IPS DF 4.7 (cell line): ENCODE measurements around the gene MUS81.
"Not testable (repeated sequence)": the region's sequence is repeated elsewhere in the genome, so short reads cannot be mapped to it uniquely, and the experiment has no call there.

ENCODE experiments used
- DNase-seq: peaks from one replicate; pipeline ENCODE4 v3.0.0-alpha.2; 2013; ENCODE audit warnings: low spot score; ENCODE audit errors: extremely low read depth

The MUS81 gene

GRCh38 chr11:65890324-65891218 lies 30.3 kb downstream of the MUS81 start, which contains the start of gene CCDC85B:
Gene CCDC85B (plus strand): TSS chr11:65890673. CDS start chr11:65890784, 111 bp downstream.
- DNase-seq: no peak

- DNase-seq: no peak
Observed at GRCh38 chr11:65891219-65892136, 31.2 kb downstream of the MUS81 start.

DNA sequence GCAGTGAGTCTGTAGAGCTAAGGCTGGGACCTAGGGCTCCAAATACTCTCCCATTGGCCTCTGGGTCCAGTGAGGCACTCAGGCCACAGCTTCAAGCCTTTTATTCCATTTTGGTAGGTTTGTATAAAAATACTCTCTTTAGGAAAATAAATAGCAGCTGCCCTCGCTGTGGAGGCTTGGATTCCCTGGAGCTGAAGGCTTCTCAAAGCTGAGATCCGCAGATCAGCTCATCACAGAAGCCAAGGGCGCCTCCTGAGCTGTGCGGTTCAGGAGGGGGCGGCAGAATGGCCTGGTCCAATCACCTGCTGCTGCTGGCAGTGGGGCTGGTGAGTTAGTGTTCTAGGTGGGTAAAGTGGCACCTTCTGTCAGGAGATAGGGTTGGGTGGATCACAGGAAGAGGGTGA lies 31.9 kb downstream of the MUS81 start:
- not testable (repeated sequence) for DNase-seq

DNA sequence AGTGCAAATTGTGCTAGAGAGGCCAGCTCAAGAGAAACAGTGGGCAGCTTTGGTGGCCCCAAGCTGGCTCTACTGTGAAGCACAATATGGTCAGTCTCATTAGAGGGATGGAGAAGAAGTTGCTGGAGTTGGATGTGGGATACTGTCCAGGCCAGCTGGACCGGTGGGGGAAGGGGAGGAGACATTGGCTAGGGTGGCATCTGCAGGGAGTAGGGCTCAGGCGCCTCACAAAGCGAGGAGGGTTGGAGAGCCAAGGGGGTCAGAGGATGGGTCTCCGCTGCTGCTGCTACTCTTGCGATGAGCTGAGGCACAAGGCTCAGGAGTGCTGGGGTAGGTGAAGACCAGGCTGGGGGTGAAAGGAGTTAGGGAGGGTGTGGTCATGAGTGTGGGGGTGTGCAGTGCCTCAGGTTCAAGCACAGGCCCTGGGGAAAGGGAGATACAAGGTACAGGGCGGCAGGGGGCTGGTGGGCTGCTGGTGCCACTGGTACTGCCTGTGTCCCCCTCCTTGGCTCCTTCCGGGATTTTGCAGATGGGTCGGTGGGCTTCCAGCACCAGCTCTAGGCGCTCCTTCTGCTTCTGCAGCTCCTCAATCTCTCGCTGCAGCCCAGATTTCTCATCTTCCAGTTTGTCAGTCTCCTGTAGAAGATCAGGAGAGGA lies 32.6 kb downstream of the MUS81 start:
- no peak for DNase-seq

GRCh38 chr11:65894034-65894591 lies 33.9 kb downstream of the MUS81 start:
- no peak for DNase-seq

DNA sequence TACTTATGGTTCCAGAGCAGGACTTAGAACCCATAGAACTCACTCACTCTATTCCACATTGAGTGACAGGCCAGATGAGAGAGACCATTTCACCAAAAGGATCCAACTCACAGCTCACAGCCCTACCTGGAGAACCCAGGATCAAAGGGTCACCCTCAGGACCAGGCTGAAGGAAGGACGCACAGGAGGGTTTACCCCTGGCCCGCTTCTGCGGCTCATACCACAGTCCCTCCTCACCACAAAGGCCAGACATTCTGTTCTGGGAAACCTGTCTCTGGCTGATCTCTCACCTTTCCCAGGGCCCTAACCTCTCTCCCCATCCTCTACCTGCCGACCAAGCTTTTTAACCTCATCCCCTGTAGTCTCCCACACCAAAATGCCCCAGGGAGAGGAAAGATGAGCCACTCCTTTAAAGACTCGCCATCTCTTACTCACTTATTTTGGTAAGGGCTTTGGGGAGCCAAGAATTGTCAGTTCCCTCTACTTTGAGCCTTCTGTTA lies 35.3 kb downstream of the MUS81 start:
- no peak for DNase-seq

GRCh38 chr11:65896034-65896999 lies 36.1 kb downstream of the MUS81 start:
- no peak for DNase-seq

GRCh38 chr11:65897020-65897471 lies 36.8 kb downstream of the MUS81 start:
- no peak for DNase-seq

DNA sequence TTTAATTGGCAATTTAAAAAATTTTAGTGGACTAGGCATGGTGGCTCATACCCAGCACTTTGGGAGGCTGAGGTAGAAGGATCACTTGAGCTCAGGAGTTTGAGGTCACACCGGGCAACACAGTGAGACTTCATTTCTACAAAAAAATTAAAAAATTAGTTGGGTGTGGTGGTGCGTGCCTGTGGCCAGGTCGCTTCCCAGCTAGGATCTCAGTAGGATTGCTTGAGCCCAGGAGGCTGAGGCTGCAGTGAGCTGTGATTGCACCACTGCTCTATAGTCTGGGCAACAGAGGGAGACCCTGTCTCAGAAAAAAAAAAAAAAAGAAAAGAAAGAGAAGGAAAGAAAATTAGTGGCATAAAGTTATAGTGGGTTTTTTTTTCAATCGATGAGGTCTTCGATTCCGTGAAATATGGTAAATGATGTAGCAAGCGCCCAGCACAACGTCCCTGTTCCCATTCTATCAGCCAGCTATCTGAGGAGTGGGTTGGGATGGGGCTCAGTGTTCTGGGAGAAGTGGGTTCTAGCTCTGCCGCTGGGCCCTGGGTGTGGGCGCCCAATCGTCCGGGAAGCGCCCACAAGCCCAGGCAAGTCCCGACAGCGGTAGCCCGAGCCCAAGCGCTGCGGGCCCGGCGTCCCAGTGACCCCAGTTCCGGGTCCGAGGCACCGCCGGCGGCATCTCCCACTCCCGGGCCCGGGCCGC lies 38.6 kb downstream of the MUS81 start:
- DNase-seq: no peak

DNA sequence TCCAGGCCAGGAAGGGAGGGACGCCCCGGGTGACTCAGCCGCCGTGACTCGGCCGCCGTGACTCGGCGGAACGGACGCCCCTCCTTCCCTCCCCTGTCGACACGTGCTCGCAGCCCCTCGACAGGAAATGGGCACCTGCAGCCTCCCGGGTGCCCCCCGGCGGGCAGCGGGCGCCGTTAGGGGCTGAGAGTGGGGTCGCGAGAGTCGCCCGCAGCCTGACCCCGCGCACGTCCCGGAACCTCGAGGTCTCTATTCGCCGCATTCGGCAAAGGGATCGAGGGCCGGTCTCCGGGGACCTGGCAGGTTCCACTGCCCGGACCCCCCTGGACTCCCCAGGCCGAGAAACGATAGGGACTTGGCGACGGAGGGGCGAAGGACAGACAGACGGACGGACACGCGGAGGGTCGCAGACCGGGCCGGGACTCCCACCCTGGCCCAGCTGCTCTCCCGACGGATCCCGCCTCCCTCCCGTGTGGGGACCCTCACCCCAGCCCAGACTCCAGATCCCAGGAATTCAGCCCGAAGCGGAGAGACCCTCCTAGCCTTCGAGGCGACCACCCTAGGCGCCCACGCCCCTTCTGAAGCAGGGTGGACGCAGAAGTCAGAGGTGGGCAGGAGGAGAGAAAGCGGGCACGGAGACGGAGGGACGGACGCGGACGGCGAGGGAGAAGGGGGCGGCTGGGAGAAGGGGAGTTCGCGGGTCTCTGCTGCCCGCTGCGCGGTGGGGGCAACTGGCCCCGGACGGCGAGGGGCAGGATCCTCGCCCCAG lies 39.3 kb downstream of the MUS81 start:
- DNase-seq: no peak

GRCh38 chr11:65900125-65900898 lies 40.1 kb downstream of the MUS81 start, which contains the start of gene FOSL1:
Gene FOSL1 (minus strand): TSS chr11:65900388. CDS start chr11:65900339, 49 bp downstream.
- no peak for DNase-seq

- DNase-seq: no peak
Observed at GRCh38 chr11:65900899-65901180, 40.6 kb downstream of the MUS81 start.

DNA sequence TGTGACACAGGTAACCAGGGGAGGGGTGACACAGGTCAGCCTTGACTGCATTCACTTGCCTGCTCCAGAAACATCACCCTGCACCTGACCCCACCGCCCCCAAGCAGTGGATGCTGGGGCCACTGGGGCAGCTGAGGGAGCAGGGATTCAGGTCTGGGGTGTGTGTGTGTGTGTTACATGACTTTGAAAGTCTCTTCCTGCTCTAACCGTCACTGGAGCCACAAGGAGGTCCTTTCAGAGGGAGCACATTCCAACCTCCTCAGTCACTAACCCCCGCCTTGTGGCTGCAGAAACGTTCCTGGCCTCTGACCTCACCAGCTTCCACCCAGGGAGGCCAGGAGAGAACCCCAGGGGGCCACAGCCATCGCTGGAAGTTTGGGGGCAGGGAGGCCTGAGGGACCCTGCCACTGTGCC lies 42.8 kb downstream of the MUS81 start:
- no peak for DNase-seq

DNA sequence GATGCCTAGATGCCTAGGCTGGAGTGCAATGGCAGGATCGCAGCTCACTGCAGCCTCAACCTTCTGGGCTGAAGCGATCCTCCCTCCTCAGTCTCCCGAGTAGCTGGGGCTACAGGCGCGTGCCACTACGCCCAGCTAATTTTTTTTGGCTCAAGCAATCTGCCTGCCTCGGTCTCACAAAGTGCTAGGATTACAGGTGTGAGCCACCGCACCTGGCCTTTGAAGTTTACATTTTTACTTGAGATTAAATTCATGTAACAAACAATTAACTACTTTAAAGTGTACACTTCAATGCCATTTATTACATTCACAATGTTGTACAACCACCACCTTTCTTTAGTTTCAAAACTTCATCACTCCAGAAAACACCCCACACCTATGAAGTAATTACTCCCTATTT lies 43.5 kb downstream of the MUS81 start:
- DNase-seq: no peak

DNA sequence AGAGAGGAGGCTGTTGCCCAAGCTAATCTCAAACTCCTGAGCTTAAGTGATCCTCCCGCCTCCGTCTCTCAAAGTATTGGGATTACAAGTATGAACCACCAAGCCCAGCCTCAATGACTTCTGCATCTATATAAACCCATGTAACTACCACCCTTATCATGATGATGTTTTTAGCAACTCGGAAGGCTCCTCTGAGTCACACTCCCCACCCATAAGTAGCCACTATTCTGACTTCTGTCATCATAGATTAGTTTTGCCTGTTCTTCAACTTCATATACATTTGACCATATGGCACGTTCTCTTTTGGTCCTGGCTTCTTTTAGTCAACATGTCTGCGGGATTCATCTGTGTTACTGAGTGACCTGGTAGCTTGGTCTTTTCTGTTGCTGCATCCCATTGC lies 46.4 kb downstream of the MUS81 start:
- no peak for DNase-seq

DNA sequence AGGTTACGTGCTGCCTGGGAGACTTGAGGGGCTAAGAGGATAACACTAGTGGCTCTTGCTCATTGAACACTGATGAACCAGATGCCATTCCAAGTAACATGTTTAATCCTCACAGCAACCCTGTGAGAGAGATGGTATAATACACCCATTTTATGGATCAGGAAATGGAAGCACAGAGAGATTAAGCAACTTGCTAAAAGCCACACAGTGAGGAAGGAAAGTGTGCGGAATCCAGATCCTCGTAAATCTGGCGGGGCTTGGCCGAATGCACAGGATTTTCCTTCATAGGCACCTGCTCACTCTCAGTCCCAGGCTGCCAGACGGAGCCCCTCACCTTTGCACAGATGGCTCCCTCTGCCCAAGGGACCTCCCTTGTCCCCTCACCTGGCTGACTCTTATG lies 47.6 kb downstream of the MUS81 start:
- DNase-seq: no peak

GRCh38 chr11:65911682-65912568 lies 51.7 kb downstream of the MUS81 start:
- no peak for DNase-seq
